GM12872 (cell line): ENCODE data around the gene XPR1.

Experiments used
- TF ChIP-seq, protein P1 (sequence below): IDR thresholded peaks from 3 replicates; pipeline ENCODE4 v1.5.1; 2011; ENCODE audit warnings: low read depth, mild to moderate bottlenecking, low read length, moderate library complexity; ENCODE audit not compliant: insufficient read depth

XPR1 gene

GRCh38 chr1:180732866-180733265 lies 101.0 kb downstream of the XPR1 start:
- TF ChIP-seq, protein P1, sequence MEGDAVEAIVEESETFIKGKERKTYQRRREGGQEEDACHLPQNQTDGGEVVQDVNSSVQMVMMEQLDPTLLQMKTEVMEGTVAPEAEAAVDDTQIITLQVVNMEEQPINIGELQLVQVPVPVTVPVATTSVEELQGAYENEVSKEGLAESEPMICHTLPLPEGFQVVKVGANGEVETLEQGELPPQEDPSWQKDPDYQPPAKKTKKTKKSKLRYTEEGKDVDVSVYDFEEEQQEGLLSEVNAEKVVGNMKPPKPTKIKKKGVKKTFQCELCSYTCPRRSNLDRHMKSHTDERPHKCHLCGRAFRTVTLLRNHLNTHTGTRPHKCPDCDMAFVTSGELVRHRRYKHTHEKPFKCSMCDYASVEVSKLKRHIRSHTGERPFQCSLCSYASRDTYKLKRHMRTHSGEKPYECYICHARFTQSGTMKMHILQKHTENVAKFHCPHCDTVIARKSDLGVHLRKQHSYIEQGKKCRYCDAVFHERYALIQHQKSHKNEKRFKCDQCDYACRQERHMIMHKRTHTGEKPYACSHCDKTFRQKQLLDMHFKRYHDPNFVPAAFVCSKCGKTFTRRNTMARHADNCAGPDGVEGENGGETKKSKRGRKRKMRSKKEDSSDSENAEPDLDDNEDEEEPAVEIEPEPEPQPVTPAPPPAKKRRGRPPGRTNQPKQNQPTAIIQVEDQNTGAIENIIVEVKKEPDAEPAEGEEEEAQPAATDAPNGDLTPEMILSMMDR = no peak

DNA sequence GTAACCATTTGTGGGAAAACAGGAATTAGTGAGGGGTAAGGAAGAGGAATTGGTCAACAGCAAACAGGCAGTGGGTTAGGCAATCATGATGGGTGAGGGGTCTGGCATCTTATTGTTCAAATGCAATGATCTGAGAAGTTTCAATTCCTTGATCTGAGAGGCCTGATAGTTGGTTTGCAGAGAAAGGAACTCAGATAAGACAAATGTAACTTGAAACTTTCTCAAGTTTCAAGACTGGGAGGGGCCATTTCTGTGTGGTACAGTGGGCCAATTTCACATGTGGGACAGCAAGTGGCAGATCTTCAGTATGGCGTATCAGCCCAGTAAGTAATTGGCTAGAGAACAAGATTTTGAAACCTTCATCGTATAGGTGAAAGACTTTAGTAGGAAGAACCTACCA lies 102.5 kb downstream of the XPR1 start:
- TF ChIP-seq, protein P1 = no peak

- TF ChIP-seq, protein P1 = no peak
Observed at GRCh38 chr1:180742663-180743062, 110.8 kb downstream of the XPR1 start.

GRCh38 chr1:180743868-180744267 lies 112.0 kb downstream of the XPR1 start:
- TF ChIP-seq, protein P1 = no peak

- TF ChIP-seq, protein P1 = no peak
Observed at GRCh38 chr1:180745098-180745497, 113.3 kb downstream of the XPR1 start.

- TF ChIP-seq, protein P1 = no peak
Observed at GRCh38 chr1:180751921-180752320, 120.1 kb downstream of the XPR1 start.

DNA sequence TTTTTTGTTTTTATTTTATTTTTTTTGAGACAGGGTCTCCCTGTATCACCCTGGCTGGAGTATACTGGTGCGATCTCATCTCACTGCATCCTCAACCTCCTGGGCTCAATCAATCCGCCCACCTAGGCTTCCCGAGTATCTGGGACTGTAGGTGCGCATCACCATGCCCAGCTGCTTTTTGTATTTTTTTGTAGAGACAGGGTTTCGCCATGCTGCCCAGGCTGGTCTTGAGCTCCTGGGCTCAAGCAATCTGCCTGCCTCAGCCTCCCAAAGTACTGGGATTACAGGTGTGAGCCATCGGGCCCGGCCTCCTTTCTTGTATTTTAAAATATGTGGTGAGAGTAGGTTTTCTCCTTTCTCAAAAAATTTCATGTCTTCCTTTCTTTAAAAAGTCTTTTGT lies 122.6 kb downstream of the XPR1 start:
- TF ChIP-seq, protein P1 = no peak

DNA sequence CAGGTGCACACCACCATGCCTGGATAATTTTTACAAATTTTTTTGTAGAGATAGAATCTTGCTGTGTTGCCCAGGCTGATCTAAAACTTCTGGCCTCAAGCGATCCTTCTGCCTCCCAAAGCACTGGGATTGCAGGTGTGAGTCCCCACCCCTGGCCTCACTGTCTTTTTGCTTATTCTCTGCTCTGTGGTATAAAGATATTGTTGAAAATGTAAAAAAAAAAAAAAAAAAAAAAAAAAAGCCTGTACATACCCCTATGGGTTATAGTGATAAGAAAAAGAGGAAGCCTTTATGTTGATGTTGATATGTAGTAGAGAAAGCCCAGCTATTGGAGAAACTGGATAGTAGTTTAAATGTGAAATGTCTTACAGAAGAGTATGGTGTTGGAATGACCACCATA lies 125.8 kb downstream of the XPR1 start:
- TF ChIP-seq, protein P1 = no peak
